Dermis blood vessel endothelial cell (primary cell): ENCODE data around the gene CAMK1G. TPM values are rescaled to one million over a fixed set of nuclear protein-coding genes. Genes with fewer than 3 reads are reported as not detected.

Source experiments
- total RNA-seq: library from RNA; depleted of rRNA; stranded (reverse); fragments of >200 nt; gene quantifications from 2 replicates; pipeline ENCODE4 v1.2.3, GENCODE V29; 2014

CAMK1G gene
- total RNA-seq, 1 donor from 2014 or later, result not detected

Other genes with a start within 250 kb of the CAMK1G start
- gene LAMB3, start 68.7 kb downstream of the CAMK1G start, total RNA-seq, result 1.5 and 1.9 TPM in 2 replicates
- gene G0S2, start 91.7 kb downstream of the CAMK1G start, total RNA-seq, result 0.33 and 1.0 TPM in 2 replicates
- gene HSD11B1, start 121.1 kb downstream of the CAMK1G start, total RNA-seq, result not detected in 2 replicates
- gene TRAF3IP3, start 172.3 kb downstream of the CAMK1G start, total RNA-seq, result not detected in 2 replicates
- gene C1orf74, start 200.8 kb downstream of the CAMK1G start, total RNA-seq, result 2.2 and 2.4 TPM in 2 replicates
- 1.0 and 2.4 TPM in 2 replicates for gene IRF6, start 222.4 kb downstream of the CAMK1G start, total RNA-seq
- 6.9 and 8.2 TPM in 2 replicates for gene UTP25, start 244.3 kb downstream of the CAMK1G start, total RNA-seq